ENCODE data around the gene ALPK3. TPM values are rescaled to one million over a fixed set of nuclear protein-coding genes. Genes with fewer than 3 reads are reported as not detected.

Gene ALPK3
- total and polyA plus RNA-seq, 2 donors: 1.1 to 1.3 TPM

DNA sequence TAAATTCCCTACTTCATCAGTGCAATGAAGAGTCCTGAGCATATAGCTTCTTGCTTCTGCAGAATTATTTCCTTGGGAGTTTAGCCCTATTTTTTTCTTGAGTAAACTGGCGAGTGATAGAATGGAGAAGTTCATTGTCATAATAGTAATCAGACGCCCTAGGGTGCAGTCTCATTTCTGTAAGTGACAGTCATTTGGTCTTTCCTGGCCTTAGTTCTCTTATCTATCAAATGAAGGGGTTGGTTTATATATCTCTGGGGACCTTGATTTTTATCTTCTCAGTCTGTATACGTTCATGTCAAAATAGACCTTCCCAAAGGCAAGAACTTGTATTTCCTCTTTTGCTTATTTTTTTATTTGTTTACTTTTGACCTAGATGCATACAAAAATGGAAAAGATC lies 9.9 kb upstream of the ALPK3 start:
- H3K27ac ChIP-seq (ENCODE audit: low read depth in 1 of 2, low read length in 1 of 2): no peak overlapping the region
- no peaks in the 10 kb centered on the region for H3K4me1 ChIP-seq (ENCODE audit: control insufficient read depth in 2 of 2, insufficient read depth in 2 of 2, low read length in 2 of 2)
- peaks cover 24 to 28% of the 10 kb centered on the region in 2 donors for H3K36me3 ChIP-seq (ENCODE audit: control insufficient read depth in 2 of 2, insufficient read depth in 2 of 2, low read length in 1 of 2)
- H3K9me3 ChIP-seq (ENCODE audit: control insufficient read depth in 2 of 2, insufficient read depth in 1 of 2, low read length in 1 of 2): no peaks in the 10 kb centered on the region
- H3K27me3 ChIP-seq (ENCODE audit: control insufficient read depth in 2 of 2, insufficient read depth in 1 of 2, low read length in 1 of 2): no peaks in the 10 kb centered on the region
- WGBS: 95% methylated on average over 3 of the region's 3 CpGs
- H3K4me3 ChIP-seq (ENCODE audit: low read length in 2 of 2): no peak overlapping the region
- no peak for DNase-seq (ENCODE audit: low read depth in 6 of 9, low spot score in 9 of 9)

DNA sequence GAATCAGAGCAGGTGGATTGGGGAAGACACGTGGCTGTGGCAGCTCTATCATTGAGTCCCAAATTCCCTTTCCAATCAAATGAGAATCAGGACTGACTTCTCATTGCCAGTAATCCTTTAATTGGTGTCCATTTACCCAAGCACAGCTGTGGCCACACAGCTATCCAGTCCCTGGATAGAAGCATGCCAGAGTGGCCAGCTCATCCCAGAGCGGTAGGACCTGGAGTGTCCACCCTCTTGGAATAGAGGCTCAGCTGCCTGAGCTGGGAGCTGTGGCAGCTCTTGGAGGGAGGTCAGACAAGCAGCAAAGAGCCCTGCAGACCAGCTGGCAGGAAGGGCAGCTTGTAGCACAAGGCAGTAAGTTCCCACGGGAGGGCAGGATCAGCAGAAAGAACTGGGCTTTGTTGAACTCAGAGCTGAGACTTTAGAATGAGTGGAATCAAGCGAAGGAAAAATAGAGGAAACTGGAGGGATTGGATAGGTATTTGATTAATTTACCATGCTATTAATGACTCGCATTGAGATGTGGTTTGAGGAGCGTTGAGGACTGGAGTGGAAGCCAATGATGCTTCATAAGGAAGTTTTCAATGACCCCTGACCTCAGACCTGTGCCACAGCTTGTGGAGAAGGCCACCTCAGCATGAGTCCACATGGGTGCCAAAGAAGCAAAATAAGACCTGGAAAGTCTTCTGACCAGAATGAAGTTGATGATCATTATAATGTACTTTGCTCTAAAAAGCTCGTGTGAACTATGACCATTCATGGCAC lies 6.9 kb upstream of the ALPK3 start:
- no peak for DNase-seq (ENCODE audit: low read depth in 6 of 9, low spot score in 9 of 9)
- H3K27me3 ChIP-seq (ENCODE audit: control insufficient read depth in 2 of 2, insufficient read depth in 1 of 2, low read length in 1 of 2): no peaks in the 10 kb centered on the region
- no peaks in the 10 kb centered on the region for H3K4me1 ChIP-seq (ENCODE audit: control insufficient read depth in 2 of 2, insufficient read depth in 2 of 2, low read length in 2 of 2)
- H3K27ac ChIP-seq (ENCODE audit: low read depth in 1 of 2, low read length in 1 of 2): no peak overlapping the region
- no peaks in the 10 kb centered on the region for H3K9me3 ChIP-seq (ENCODE audit: control insufficient read depth in 2 of 2, insufficient read depth in 1 of 2, low read length in 1 of 2)
- 98% methylated on average over 7 of the region's 7 CpGs for WGBS
- no peak overlapping the region for H3K4me3 ChIP-seq (ENCODE audit: low read length in 2 of 2)
- peaks cover 0 to under 1% of the 10 kb centered on the region in 2 donors for H3K36me3 ChIP-seq (ENCODE audit: control insufficient read depth in 2 of 2, insufficient read depth in 2 of 2, low read length in 1 of 2)

GRCh38 chr15:84811151-84811550 lies 6.0 kb upstream of the ALPK3 start:
- H3K9me3 ChIP-seq (ENCODE audit: control insufficient read depth in 2 of 2, insufficient read depth in 1 of 2, low read length in 1 of 2): no peaks in the 10 kb centered on the region
- no peak overlapping the region for H3K4me3 ChIP-seq (ENCODE audit: low read length in 2 of 2)
- H3K4me1 ChIP-seq (ENCODE audit: control insufficient read depth in 2 of 2, insufficient read depth in 2 of 2, low read length in 2 of 2): no peaks in the 10 kb centered on the region
- H3K27ac ChIP-seq (ENCODE audit: low read depth in 1 of 2, low read length in 1 of 2): no peak overlapping the region
- no peaks in the 10 kb centered on the region for H3K36me3 ChIP-seq (ENCODE audit: control insufficient read depth in 2 of 2, insufficient read depth in 2 of 2, low read length in 1 of 2)
- H3K27me3 ChIP-seq (ENCODE audit: control insufficient read depth in 2 of 2, insufficient read depth in 1 of 2, low read length in 1 of 2): no peaks in the 10 kb centered on the region
- DNase-seq (ENCODE audit: low read depth in 6 of 9, low spot score in 9 of 9): no peak
- WGBS: 94% methylated on average over 4 of the region's 4 CpGs

- Histone ChIP-seq H3K4me3 (ENCODE audit: low read length in 2 of 2) (no peak overlapping the region), H3K4me1 (ENCODE audit: control insufficient read depth in 2 of 2, insufficient read depth in 2 of 2, low read length in 2 of 2) (peaks cover 0 to under 1% of the 10 kb centered on the region in 2 donors), H3K27ac (ENCODE audit: low read depth in 1 of 2, low read length in 1 of 2) (no peak overlapping the region), H3K9me3 (ENCODE audit: control insufficient read depth in 2 of 2, insufficient read depth in 1 of 2, low read length in 1 of 2) (no peaks in the 10 kb centered on the region), H3K27me3 (ENCODE audit: control insufficient read depth in 2 of 2, insufficient read depth in 1 of 2, low read length in 1 of 2) (peaks cover 0 to 3% of the 10 kb centered on the region in 2 donors), H3K36me3 (ENCODE audit: control insufficient read depth in 2 of 2, insufficient read depth in 2 of 2, low read length in 1 of 2) (no peaks in the 10 kb centered on the region)
- no peak for DNase-seq (ENCODE audit: low read depth in 6 of 9, low spot score in 9 of 9)
These were observed 5.3 kb upstream of the ALPK3 start for GRCh38 chr15:84811828-84812227.

DNA sequence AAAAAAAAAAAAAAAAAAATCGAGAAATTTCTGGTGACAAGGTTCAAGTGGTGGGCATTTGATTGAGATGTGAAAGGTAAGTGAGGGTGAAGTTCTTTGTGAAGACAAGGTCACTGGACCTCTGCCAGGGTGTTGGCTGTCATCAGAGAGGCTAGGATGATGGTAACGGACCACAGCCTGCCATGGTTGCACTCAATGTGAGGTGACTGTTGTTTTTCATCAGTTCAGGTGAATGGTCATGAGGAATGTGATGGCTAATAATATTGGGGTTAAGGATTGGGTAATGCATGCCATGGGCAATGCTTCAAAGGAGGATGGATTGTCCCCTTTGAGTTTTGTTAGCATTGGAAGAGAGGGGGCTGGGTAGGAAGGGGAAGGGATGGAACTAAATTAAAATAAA lies 4.3 kb upstream of the ALPK3 start:
- Histone ChIP-seq H3K4me3 (ENCODE audit: low read length in 2 of 2) (no peak overlapping the region), H3K27me3 (ENCODE audit: control insufficient read depth in 2 of 2, insufficient read depth in 1 of 2, low read length in 1 of 2) (peaks cover 0 to 11% of the 10 kb centered on the region in 2 donors), H3K36me3 (ENCODE audit: control insufficient read depth in 2 of 2, insufficient read depth in 2 of 2, low read length in 1 of 2) (no peaks in the 10 kb centered on the region), H3K9me3 (ENCODE audit: control insufficient read depth in 2 of 2, insufficient read depth in 1 of 2, low read length in 1 of 2) (no peaks in the 10 kb centered on the region), H3K4me1 (ENCODE audit: control insufficient read depth in 2 of 2, insufficient read depth in 2 of 2, low read length in 2 of 2) (peaks cover 4 to 7% of the 10 kb centered on the region in 2 donors), H3K27ac (ENCODE audit: low read depth in 1 of 2, low read length in 1 of 2) (no peak overlapping the region)
- 96% methylated on average over 2 of the region's 2 CpGs for WGBS
- no peak for DNase-seq (ENCODE audit: low read depth in 6 of 9, low spot score in 9 of 9)

DNA sequence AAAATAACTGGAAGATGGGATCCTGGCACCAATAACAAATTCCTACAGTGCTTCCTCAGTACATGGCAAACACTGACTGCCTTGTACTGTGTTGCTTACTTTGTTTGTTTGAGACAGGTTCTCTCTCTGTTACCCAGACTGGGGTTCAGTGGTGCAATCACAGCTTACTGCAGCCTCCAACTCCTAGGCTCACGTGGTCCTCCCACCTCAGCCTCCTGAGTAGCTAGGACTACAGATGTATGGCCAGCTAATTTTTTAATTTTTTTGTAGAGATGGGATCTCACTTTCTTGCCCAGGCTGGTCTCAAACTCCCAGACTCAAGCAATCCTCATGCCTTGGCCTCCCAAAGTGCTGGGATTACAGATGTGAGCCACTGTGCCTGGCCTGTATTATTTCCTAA lies 3.7 kb upstream of the ALPK3 start:
- WGBS: 100% methylated on average over 1 of the region's 1 CpG
- Histone ChIP-seq H3K36me3 (ENCODE audit: control insufficient read depth in 2 of 2, insufficient read depth in 2 of 2, low read length in 1 of 2) (no peaks in the 10 kb centered on the region), H3K27ac (ENCODE audit: low read depth in 1 of 2, low read length in 1 of 2) (no peak overlapping the region), H3K9me3 (ENCODE audit: control insufficient read depth in 2 of 2, insufficient read depth in 1 of 2, low read length in 1 of 2) (no peaks in the 10 kb centered on the region), H3K4me3 (ENCODE audit: low read length in 2 of 2) (no peak overlapping the region), H3K4me1 (ENCODE audit: control insufficient read depth in 2 of 2, insufficient read depth in 2 of 2, low read length in 2 of 2) (peaks cover 9 to 13% of the 10 kb centered on the region in 2 donors), H3K27me3 (ENCODE audit: control insufficient read depth in 2 of 2, insufficient read depth in 1 of 2, low read length in 1 of 2) (peaks cover 0 to 13% of the 10 kb centered on the region in 2 donors)
- no peak for DNase-seq (ENCODE audit: low read depth in 6 of 9, low spot score in 9 of 9)

DNA sequence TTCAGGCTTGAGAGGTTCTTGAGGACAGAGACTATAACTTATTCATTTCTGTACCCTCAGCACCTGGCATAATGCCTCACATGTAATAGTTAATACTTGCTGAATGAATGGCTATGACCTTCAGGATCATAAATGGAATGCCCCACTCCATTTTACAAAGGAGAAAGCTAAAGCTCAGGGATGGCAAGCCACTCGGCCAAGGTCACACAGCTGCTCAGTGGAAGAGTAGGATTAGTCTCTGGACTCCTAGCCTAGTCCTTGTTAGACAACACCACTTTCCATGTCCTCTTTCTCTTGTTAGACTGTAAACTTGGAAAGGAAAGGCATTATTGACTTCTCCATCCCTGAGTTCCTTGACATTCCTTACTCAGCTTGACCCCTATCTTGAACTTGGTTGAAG lies 3.2 kb upstream of the ALPK3 start:
- H3K27ac ChIP-seq (ENCODE audit: low read depth in 1 of 2, low read length in 1 of 2): no peak overlapping the region
- 94% methylated on average over 1 of the region's 1 CpG for WGBS
- peaks cover 9 to 13% of the 10 kb centered on the region in 2 donors for H3K4me1 ChIP-seq (ENCODE audit: control insufficient read depth in 2 of 2, insufficient read depth in 2 of 2, low read length in 2 of 2)
- no peaks in the 10 kb centered on the region for H3K9me3 ChIP-seq (ENCODE audit: control insufficient read depth in 2 of 2, insufficient read depth in 1 of 2, low read length in 1 of 2)
- H3K36me3 ChIP-seq (ENCODE audit: control insufficient read depth in 2 of 2, insufficient read depth in 2 of 2, low read length in 1 of 2): no peaks in the 10 kb centered on the region
- H3K4me3 ChIP-seq (ENCODE audit: low read length in 2 of 2): no peak overlapping the region
- DNase-seq (ENCODE audit: low read depth in 6 of 9, low spot score in 9 of 9): no peak
- H3K27me3 ChIP-seq (ENCODE audit: control insufficient read depth in 2 of 2, insufficient read depth in 1 of 2, low read length in 1 of 2): peaks cover 0 to 13% of the 10 kb centered on the region in 2 donors

- Histone ChIP-seq H3K27ac (ENCODE audit: low read depth in 1 of 2, low read length in 1 of 2) (no peak overlapping the region), H3K36me3 (ENCODE audit: control insufficient read depth in 2 of 2, insufficient read depth in 2 of 2, low read length in 1 of 2) (no peaks in the 10 kb centered on the region), H3K9me3 (ENCODE audit: control insufficient read depth in 2 of 2, insufficient read depth in 1 of 2, low read length in 1 of 2) (no peaks in the 10 kb centered on the region), H3K27me3 (ENCODE audit: control insufficient read depth in 2 of 2, insufficient read depth in 1 of 2, low read length in 1 of 2) (peaks cover 0 to 13% of the 10 kb centered on the region in 2 donors), H3K4me3 (ENCODE audit: low read length in 2 of 2) (no peak overlapping the region), H3K4me1 (ENCODE audit: control insufficient read depth in 2 of 2, insufficient read depth in 2 of 2, low read length in 2 of 2) (peaks cover 9 to 17% of the 10 kb centered on the region in 2 donors)
- no peak for DNase-seq (ENCODE audit: low read depth in 6 of 9, low spot score in 9 of 9)
- WGBS: 90% methylated on average over 10 of the region's 10 CpGs
These were observed 2.2 kb upstream of the ALPK3 start for GRCh38 chr15:84814916-84815315.

DNA sequence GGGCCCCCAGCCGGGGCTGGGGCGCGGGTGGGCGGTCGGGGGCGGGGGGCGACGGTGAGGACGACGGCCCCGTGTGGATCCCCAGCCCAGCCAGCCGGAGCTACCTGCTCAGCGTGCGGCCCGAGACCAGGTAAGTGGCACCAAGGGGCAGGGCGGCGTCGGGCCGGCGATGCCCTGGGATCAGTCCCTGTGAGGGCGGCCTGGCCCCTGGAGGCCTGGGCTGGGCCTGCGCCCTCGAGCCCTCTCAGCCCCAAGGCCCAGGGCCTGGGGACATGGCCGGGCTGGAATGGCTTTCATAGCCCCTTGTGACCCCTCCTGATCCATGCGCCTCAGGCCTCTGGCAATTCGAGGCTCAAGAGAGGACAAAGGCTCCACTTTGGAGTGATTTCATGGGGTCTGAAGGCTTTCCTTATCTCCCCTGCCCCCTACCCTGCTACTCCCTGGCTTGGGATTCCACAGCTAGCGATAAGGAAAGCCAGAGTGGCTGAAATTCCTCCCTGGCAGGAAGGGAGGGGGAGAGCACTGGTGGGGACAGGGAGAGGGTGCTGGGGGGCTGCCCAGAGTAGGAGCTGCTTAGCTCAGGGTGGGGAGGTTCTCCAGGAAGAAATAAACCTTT lies 418 bp downstream of the ALPK3 start:
- no peak overlapping the region for H3K27ac ChIP-seq (ENCODE audit: low read depth in 1 of 2, low read length in 1 of 2)
- H3K4me3 ChIP-seq (ENCODE audit: low read length in 2 of 2): no peak overlapping the region
- 61% methylated on average over 27 of the region's 27 CpGs for WGBS
- peaks cover 0 to 13% of the 10 kb centered on the region in 2 donors for H3K27me3 ChIP-seq (ENCODE audit: control insufficient read depth in 2 of 2, insufficient read depth in 1 of 2, low read length in 1 of 2)
- no peaks in the 10 kb centered on the region for H3K36me3 ChIP-seq (ENCODE audit: control insufficient read depth in 2 of 2, insufficient read depth in 2 of 2, low read length in 1 of 2)
- H3K4me1 ChIP-seq (ENCODE audit: control insufficient read depth in 2 of 2, insufficient read depth in 2 of 2, low read length in 2 of 2): peaks cover 9 to 17% of the 10 kb centered on the region in 2 donors
- no peaks in the 10 kb centered on the region for H3K9me3 ChIP-seq (ENCODE audit: control insufficient read depth in 2 of 2, insufficient read depth in 1 of 2, low read length in 1 of 2)
- DNase-seq (ENCODE audit: low read depth in 6 of 9, low spot score in 9 of 9): no peak

Data from thymus (tissue), 11 donors.